Measurements from ENCODE around the gene LRP1-AS. TPM values are rescaled to one million over a fixed set of nuclear protein-coding genes. Genes with fewer than 3 reads are reported as not detected.

LRP1-AS gene
- total RNA-seq, 2 experiments from 2014 or later = not detected

- CTCF ChIA-PET = interaction anchor here (1.6 kb wide), 1 partner anchor 13 kb away, joined by 4 read pairs; no protein-coding TSS in a partner anchor
- POLR2A ChIA-PET = interaction anchor here (1.4 kb wide), 1 partner anchor 10 kb away, joined by 4 read pairs; no protein-coding TSS in a partner anchor
- Mint-ChIP-seq H3K27me3 (no peaks in the 10 kb centered on the region), H3K27ac (no peak overlapping the region), H3K4me3 (no peak overlapping the region), H3K9me3 (no peaks in the 10 kb centered on the region), H3K36me3 (ENCODE audit: low read depth) (no peaks in the 10 kb centered on the region), H3K4me1 (ENCODE audit: low read depth) (peaks cover 5% of the 10 kb centered on the region)
- TF ChIP-seq, protein P1, sequence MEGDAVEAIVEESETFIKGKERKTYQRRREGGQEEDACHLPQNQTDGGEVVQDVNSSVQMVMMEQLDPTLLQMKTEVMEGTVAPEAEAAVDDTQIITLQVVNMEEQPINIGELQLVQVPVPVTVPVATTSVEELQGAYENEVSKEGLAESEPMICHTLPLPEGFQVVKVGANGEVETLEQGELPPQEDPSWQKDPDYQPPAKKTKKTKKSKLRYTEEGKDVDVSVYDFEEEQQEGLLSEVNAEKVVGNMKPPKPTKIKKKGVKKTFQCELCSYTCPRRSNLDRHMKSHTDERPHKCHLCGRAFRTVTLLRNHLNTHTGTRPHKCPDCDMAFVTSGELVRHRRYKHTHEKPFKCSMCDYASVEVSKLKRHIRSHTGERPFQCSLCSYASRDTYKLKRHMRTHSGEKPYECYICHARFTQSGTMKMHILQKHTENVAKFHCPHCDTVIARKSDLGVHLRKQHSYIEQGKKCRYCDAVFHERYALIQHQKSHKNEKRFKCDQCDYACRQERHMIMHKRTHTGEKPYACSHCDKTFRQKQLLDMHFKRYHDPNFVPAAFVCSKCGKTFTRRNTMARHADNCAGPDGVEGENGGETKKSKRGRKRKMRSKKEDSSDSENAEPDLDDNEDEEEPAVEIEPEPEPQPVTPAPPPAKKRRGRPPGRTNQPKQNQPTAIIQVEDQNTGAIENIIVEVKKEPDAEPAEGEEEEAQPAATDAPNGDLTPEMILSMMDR (IDR thresholded peaks at IDR 0.05) = no peak
- ATAC-seq (no peak), DNase-seq (no peak)
- intact Hi-C loops (cut with micrococcal nuclease) = no loop called here
These were observed 13.3 kb upstream of the LRP1-AS start for GRCh38 chr12:57160741-57161140.

- no peak for DNase-seq
- Mint-ChIP-seq H3K9me3 (no peaks in the 10 kb centered on the region), H3K4me3 (no peak overlapping the region), H3K27me3 (no peaks in the 10 kb centered on the region), H3K36me3 (ENCODE audit: low read depth) (no peaks in the 10 kb centered on the region), H3K4me1 (ENCODE audit: low read depth) (peaks cover 5% of the 10 kb centered on the region), H3K27ac (no peak overlapping the region)
- intact Hi-C loops (cut with micrococcal nuclease) = no loop called here
- POLR2A ChIA-PET = no interaction called here
- CTCF ChIA-PET = interaction anchor here (1.3 kb wide), 1 partner anchor 13 kb away, joined by 4 read pairs; no protein-coding TSS in a partner anchor
- TF ChIP-seq, protein P1 (IDR thresholded peaks at IDR 0.05) = no peak
- ATAC-seq = no peak
These were observed 12.6 kb upstream of the LRP1-AS start for GRCh38 chr12:57160040-57160439.

DNA sequence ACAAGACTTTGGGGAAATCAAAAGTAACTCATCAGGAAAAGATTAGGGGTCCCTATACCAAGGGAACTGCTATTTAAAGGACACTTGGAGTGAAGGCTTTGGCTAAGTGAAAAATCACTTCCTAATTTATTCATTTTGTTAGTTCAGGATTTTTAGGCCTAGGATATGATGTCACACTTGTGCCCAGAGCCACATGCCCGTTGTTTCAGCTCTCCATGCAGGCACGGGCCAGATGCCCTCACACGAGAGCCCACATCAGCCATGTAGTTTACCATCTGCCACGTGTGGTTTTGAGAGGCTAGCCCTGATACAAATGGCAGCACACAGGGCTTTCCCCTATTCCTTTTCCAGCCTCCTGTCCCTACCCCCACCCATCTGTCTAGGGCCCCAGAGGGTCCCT, 11.9 kb upstream of the LRP1-AS start:
- H3K27ac Mint-ChIP-seq = no peak overlapping the region
- CTCF ChIA-PET = interaction anchor here (1.3 kb wide), 1 partner anchor 13 kb away, joined by 4 read pairs; no protein-coding TSS in a partner anchor

DNA sequence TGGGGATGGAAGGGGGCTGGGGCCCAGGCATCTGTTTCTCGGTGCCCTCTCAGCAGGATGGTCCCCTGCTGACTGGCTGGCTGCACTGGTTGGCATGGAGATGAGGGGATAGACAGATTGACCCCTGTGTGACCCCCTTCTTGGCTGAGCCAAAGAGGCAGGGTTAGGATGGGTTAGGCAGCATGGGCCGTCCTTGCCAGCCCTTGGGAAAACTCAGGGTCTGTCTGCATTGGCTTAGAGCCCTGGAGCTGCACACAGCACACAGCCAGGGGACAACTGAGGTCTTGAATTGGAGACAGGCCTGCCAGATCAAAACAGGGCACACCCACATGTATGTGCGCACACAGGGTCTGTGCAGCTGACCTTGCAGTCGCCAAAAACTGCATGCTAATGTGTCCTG, 11.2 kb upstream of the LRP1-AS start:
- H3K36me3 Mint-ChIP-seq (ENCODE audit: low read depth) = no peaks in the 10 kb centered on the region
- intact Hi-C loops (cut with micrococcal nuclease) = no loop called here
- peaks cover 5% of the 10 kb centered on the region for H3K4me1 Mint-ChIP-seq (ENCODE audit: low read depth)
- ATAC-seq (no peak), DNase-seq (no peak)
- TF ChIP-seq, protein P1 (IDR thresholded peaks at IDR 0.05) = no peak
- no peaks in the 10 kb centered on the region for H3K9me3 Mint-ChIP-seq
- no peak overlapping the region for H3K4me3 Mint-ChIP-seq
- H3K27ac Mint-ChIP-seq = no peak overlapping the region
- CTCF ChIA-PET = interaction anchor here (0.8 to 1.9 kb wide), 2 partner anchors 14 to 35 kb away, joined by 4 to 6 read pairs; no protein-coding TSS in a partner anchor
- H3K27me3 Mint-ChIP-seq = no peaks in the 10 kb centered on the region
- POLR2A ChIA-PET = interaction anchor here (1.0 kb wide), 1 partner anchor 47 kb away, joined by 4 read pairs; no protein-coding TSS in a partner anchor

More for the DNA sequence above, 11.9 kb upstream of the LRP1-AS start:
- TF ChIP-seq, protein P1 (IDR thresholded peaks at IDR 0.05) = no peak
- POLR2A ChIA-PET = no interaction called here
- Mint-ChIP-seq H3K9me3 (no peaks in the 10 kb centered on the region), H3K4me1 (ENCODE audit: low read depth) (peaks cover 5% of the 10 kb centered on the region), H3K36me3 (ENCODE audit: low read depth) (no peaks in the 10 kb centered on the region), H3K27me3 (no peaks in the 10 kb centered on the region), H3K4me3 (no peak overlapping the region)
- intact Hi-C loops (cut with micrococcal nuclease) = no loop called here
- no peak for ATAC-seq
- DNase-seq = no peak

GRCh38 chr12:57158186-57158585, 10.8 kb upstream of the LRP1-AS start:
- CTCF ChIA-PET = interaction anchor here (0.8 to 1.9 kb wide), 4 partner anchors 14 to 34 kb away, joined by 3 to 6 read pairs (median 4); no protein-coding TSS in a partner anchor
- POLR2A ChIA-PET = interaction anchor here (0.6 to 1.0 kb wide), 2 partner anchors 46 to 308 kb away, joined by 3 to 4 read pairs; no protein-coding TSS in a partner anchor
- Mint-ChIP-seq H3K9me3 (no peaks in the 10 kb centered on the region), H3K4me1 (ENCODE audit: low read depth) (peaks cover 5% of the 10 kb centered on the region), H3K4me3 (no peak overlapping the region), H3K36me3 (ENCODE audit: low read depth) (no peaks in the 10 kb centered on the region), H3K27me3 (no peaks in the 10 kb centered on the region), H3K27ac (no peak overlapping the region)
- ATAC-seq (no peak), DNase-seq (no peak)
- intact Hi-C loops (cut with micrococcal nuclease) = no loop called here
- TF ChIP-seq, protein P1 (IDR thresholded peaks at IDR 0.05) = no peak
